Measurements from ENCODE around the gene AVPI1.

AVPI1 gene

GRCh38 chr10:97686962-97687784 lies at the start of gene AVPI1:
Gene AVPI1 (minus strand): TSS chr10:97687241. CDS start chr10:97679905, 7,336 bp downstream.
- in situ Hi-C loops (cut with HindIII; ENCODE audit: low sequenced_read_pairs): no loop called here

- in situ Hi-C loops (cut with HindIII; ENCODE audit: low sequenced_read_pairs): no loop called here
Observed at GRCh38 chr10:97736403-97736901, 49.4 kb upstream of the AVPI1 start.

- in situ Hi-C loops (cut with HindIII; ENCODE audit: low sequenced_read_pairs): no loop called here
Observed at GRCh38 chr10:97734021-97734420, 47.0 kb upstream of the AVPI1 start.

GRCh38 chr10:97733256-97733655 lies 46.2 kb upstream of the AVPI1 start:
- in situ Hi-C loops (cut with HindIII; ENCODE audit: low sequenced_read_pairs): no loop called here

- in situ Hi-C loops (cut with HindIII; ENCODE audit: low sequenced_read_pairs): no loop called here
Observed at GRCh38 chr10:97732052-97732359, 45.0 kb upstream of the AVPI1 start.

- in situ Hi-C loops (cut with HindIII; ENCODE audit: low sequenced_read_pairs): no loop called here
Observed at GRCh38 chr10:97731346-97732051, 44.5 kb upstream of the AVPI1 start.

GRCh38 chr10:97729014-97729413 lies 42.0 kb upstream of the AVPI1 start:
- in situ Hi-C loops (cut with HindIII; ENCODE audit: low sequenced_read_pairs): no loop called here

- in situ Hi-C loops (cut with HindIII; ENCODE audit: low sequenced_read_pairs): no loop called here
Observed at GRCh38 chr10:97726636-97727178, 39.7 kb upstream of the AVPI1 start.

- in situ Hi-C loops (cut with HindIII; ENCODE audit: low sequenced_read_pairs): no loop called here
Observed at GRCh38 chr10:97724341-97724941, 37.4 kb upstream of the AVPI1 start.

GRCh38 chr10:97723001-97723400 lies 36.0 kb upstream of the AVPI1 start:
- in situ Hi-C loops (cut with HindIII; ENCODE audit: low sequenced_read_pairs): no loop called here

GRCh38 chr10:97721871-97722780 lies 35.1 kb upstream of the AVPI1 start:
- in situ Hi-C loops (cut with HindIII; ENCODE audit: low sequenced_read_pairs): no loop called here

- in situ Hi-C loops (cut with HindIII; ENCODE audit: low sequenced_read_pairs): no loop called here
Observed at GRCh38 chr10:97719602-97720001, 32.6 kb upstream of the AVPI1 start.

GRCh38 chr10:97718659-97719142 lies 31.7 kb upstream of the AVPI1 start:
- in situ Hi-C loops (cut with HindIII; ENCODE audit: low sequenced_read_pairs): no loop called here

- in situ Hi-C loops (cut with HindIII; ENCODE audit: low sequenced_read_pairs): no loop called here
Observed at GRCh38 chr10:97718178-97718577, 31.1 kb upstream of the AVPI1 start.

- in situ Hi-C loops (cut with HindIII; ENCODE audit: low sequenced_read_pairs): no loop called here
Observed at GRCh38 chr10:97717627-97718026, 30.6 kb upstream of the AVPI1 start.

GRCh38 chr10:97715259-97715874 lies 28.3 kb upstream of the AVPI1 start:
- in situ Hi-C loops (cut with HindIII; ENCODE audit: low sequenced_read_pairs): no loop called here

- in situ Hi-C loops (cut with HindIII; ENCODE audit: low sequenced_read_pairs): no loop called here
Observed at GRCh38 chr10:97714401-97715258, 27.6 kb upstream of the AVPI1 start.

GRCh38 chr10:97713826-97714400 lies 26.9 kb upstream of the AVPI1 start:
- in situ Hi-C loops (cut with HindIII; ENCODE audit: low sequenced_read_pairs): no loop called here

Data from DLD1 (cell line).